ENCODE data around the gene C13orf46. TPM values are rescaled to one million over a fixed set of nuclear protein-coding genes. Genes with fewer than 3 reads are reported as not detected.

Gene C13orf46
- total and polyA plus RNA-seq, 10 of the 15 experiments (the other 5 are each of a cell fraction or from before 2014, with no cell fraction given), result 0.01 to 0.18 (median 0.09) TPM; not detected in 6

DNA sequence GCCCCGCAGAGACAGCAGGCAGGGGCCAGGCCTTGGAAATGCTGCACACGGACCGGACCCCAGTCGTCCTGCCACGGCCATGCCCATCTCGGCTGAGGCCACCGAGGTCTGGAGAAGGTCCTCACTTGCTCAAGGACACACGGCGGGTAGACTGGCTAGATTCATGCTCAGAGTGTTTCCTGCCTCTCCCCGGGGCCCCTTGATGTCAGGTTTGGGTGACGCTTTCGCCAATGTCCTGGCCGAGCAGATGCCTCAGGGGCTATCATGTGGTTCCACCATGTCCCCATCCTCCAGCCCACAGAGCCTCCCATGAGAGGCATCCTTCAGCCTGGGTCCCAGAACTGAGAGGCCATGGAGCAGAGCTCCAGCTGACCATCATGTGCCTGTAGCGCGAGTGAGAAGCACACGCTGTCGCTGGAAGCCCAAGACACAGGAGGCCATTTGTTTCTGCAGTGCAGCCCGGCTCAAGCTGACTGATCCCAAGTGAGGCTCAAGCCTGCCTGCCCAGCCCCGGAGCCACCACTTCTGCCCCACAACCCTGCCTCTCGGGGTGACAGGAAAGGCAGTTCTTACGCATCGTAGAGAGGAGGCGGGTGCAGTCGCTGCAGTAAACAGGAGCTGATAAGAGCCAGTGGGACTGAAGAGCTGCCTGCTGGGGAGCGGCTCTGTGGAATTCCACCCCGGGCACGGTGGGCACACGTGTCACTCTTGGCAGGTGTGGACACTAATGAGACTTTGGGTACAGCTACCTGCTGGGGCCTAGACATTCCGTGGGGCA is 56.1 kb downstream of the C13orf46 start (continued):
- TF ChIP-seq, protein P1, sequence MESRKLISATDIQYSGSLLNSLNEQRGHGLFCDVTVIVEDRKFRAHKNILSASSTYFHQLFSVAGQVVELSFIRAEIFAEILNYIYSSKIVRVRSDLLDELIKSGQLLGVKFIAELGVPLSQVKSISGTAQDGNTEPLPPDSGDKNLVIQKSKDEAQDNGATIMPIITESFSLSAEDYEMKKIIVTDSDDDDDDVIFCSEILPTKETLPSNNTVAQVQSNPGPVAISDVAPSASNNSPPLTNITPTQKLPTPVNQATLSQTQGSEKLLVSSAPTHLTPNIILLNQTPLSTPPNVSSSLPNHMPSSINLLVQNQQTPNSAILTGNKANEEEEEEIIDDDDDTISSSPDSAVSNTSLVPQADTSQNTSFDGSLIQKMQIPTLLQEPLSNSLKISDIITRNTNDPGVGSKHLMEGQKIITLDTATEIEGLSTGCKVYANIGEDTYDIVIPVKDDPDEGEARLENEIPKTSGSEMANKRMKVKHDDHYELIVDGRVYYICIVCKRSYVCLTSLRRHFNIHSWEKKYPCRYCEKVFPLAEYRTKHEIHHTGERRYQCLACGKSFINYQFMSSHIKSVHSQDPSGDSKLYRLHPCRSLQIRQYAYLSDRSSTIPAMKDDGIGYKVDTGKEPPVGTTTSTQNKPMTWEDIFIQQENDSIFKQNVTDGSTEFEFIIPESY (IDR thresholded peaks at IDR 0.05), result no peak
- TF ChIP-seq MEF2B (IDR thresholded peaks at IDR 0.05; ENCODE audit: partially characterized antibody, poor library complexity, severe bottlenecking), result no peak
- TF ChIP-seq ESRRA (IDR thresholded peaks at IDR 0.05; ENCODE audit: low read length), result no peak

DNA sequence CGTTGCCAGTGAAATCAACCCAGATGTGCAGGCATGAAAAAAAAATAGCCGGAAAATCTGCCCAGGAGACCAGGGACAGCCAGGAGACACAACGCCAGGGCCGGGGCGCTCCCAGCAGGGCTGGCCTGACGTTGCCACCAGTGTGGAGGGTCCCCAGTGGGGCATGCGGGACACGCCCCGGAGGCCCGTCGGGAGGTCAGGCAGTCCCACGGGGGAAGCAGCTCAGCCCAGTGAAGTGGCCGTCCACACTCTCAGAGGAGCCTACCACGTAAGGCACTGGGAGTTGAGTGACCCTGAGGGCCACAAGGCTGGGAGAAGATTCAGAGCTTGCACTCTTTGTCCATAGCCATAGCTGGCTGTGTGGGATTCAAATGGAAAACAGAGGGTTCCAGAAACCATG is 56.8 kb downstream of the C13orf46 start:
- WGBS (ENCODE audit: insufficient coverage, insufficient replicate concordance, low lambda C conversion rate, missing lambda C conversion rate), result 53% methylated on average over 11 of the region's 14 CpGs
- ATAC-seq, result no peak
- Histone ChIP-seq H3K4me1 (ENCODE audit: control insufficient read depth, insufficient read depth, low read length) (no peaks in the 10 kb centered on the region), H2AFZ (ENCODE audit: control insufficient read depth, low read depth, low read length) (no peak overlapping the region), H3K79me2 (ENCODE audit: control insufficient read depth, insufficient read depth, low read length) (no peaks in the 10 kb centered on the region), H3K9me3 (replicated peaks; ENCODE audit: control insufficient read depth, insufficient read depth, low read length) (peaks cover 4% of the 10 kb centered on the region; the same call in 2 of the 3 replicates), H3K27ac (ENCODE audit: control insufficient read depth, insufficient read depth) (no peak overlapping the region), H3K4me2 (ENCODE audit: control insufficient read depth, insufficient read depth) (no peak overlapping the region), H3K9ac (ENCODE audit: control insufficient read depth, insufficient read depth, low read length) (no peak overlapping the region), H3K4me3 (no peak overlapping the region), H3K27me3 (replicated peaks in 1 of 2; ENCODE audit: control insufficient read depth in 2 of 2, insufficient read depth in 2 of 2, low read length in 1 of 2) (peaks cover 1 to 6% of the 10 kb centered on the region in 2 experiments; a peak in 2 of 4 replicates), H3K36me3 (ENCODE audit: control insufficient read depth in 2 of 2, insufficient read depth in 2 of 2, low read length in 1 of 2) (no peaks in the 10 kb centered on the region), H4K20me1 (ENCODE audit: control insufficient read depth, insufficient read depth) (no peaks in the 10 kb centered on the region)
- no peak for FAIRE-seq
- no peak for DNase-seq (ENCODE audit: low read depth, low spot score)
- in situ Hi-C loops (cut with MboI) (no loop called here), intact Hi-C loops (cut with micrococcal nuclease; ENCODE audit: unreplicated experiment) (no loop called here)
- ChIA-PET CTCF (no interaction called here), SMC1A (ENCODE audit: uncharacterized antibody, unreplicated experiment) (no interaction called here), POLR2A (no interaction called here), RAD21 (ENCODE audit: unreplicated experiment) (no interaction called here)
- TF ChIP-seq, protein P2, sequence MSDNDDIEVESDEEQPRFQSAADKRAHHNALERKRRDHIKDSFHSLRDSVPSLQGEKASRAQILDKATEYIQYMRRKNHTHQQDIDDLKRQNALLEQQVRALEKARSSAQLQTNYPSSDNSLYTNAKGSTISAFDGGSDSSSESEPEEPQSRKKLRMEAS (IDR thresholded peaks at IDR 0.05; ENCODE audit: low read depth, low read length), result no peak
- TF ChIP-seq CREB1 (IDR thresholded peaks at IDR 0.05; ENCODE audit: low read depth) (no peak), POU2F2 (IDR thresholded peaks at IDR 0.05; ENCODE audit: borderline replicate concordance, low read depth, low read length) (no peak), NR2C1 (IDR thresholded peaks at IDR 0.05) (no peak)
- TF ChIP-seq, protein P3, sequence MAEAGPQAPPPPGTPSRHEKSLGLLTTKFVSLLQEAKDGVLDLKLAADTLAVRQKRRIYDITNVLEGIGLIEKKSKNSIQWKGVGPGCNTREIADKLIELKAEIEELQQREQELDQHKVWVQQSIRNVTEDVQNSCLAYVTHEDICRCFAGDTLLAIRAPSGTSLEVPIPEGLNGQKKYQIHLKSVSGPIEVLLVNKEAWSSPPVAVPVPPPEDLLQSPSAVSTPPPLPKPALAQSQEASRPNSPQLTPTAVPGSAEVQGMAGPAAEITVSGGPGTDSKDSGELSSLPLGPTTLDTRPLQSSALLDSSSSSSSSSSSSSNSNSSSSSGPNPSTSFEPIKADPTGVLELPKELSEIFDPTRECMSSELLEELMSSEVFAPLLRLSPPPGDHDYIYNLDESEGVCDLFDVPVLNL (IDR thresholded peaks at IDR 0.05; ENCODE audit: low read depth, low read length), result no peak
- BruUV-seq (replicated peaks), result no TSS peak
